ENCODE results near the gene BSPRY. TPM values are rescaled to one million over a fixed set of nuclear protein-coding genes. Genes with fewer than 3 reads are reported as not detected.

BSPRY gene
- total and polyA plus RNA-seq, 2 experiments from 2014 or later, result 4.8 to 6.6 TPM

DNA sequence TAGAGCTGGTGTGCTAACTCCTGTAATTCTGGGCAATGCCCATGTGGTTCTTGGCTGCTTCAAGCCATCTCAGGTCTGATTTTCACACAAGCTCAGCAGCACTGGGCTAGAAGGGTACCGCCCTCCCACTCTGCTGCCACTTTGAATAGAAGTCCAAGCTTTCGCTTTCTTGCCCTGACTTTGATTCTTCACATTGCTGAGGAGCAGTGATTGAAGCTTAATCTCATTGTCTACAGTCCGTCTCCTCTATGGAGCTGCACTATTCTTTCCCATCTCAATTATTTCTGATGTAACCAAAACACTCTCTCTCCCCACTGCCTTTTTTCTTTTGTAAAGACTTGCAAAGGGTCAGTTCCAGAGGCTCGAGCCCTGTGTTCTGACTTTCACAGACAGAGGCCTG, 33.3 kb upstream of the BSPRY start:
- Histone ChIP-seq H2AFZ (no peak overlapping the region), H3K4me1 (ENCODE audit: insufficient read depth) (no peaks in the 10 kb centered on the region), H3K27ac (ENCODE audit: low read depth) (no peak overlapping the region), H3K36me3 (ENCODE audit: insufficient read depth) (no peaks in the 10 kb centered on the region), H3K9me2 (ENCODE audit: insufficient read depth) (no peaks in the 10 kb centered on the region), H3F3A (replicated peaks; ENCODE audit: low read depth) (no peaks in the 10 kb centered on the region), H3K79me2 (replicated peaks; ENCODE audit: insufficient read depth) (no peaks in the 10 kb centered on the region), H3K27me3 (ENCODE audit: insufficient read depth) (no peaks in the 10 kb centered on the region), H4K20me1 (replicated peaks; ENCODE audit: insufficient read depth) (no peaks in the 10 kb centered on the region), H3K4me3 (no peak overlapping the region), H3K4me2 (no peak overlapping the region)
- H3K9me3 Mint-ChIP-seq, result no peaks in the 10 kb centered on the region
- H3K27ac Mint-ChIP-seq, result no peak overlapping the region
- H3K4me1 Mint-ChIP-seq, result no peaks in the 10 kb centered on the region
- no peaks in the 10 kb centered on the region for H3K36me3 Mint-ChIP-seq (ENCODE audit: low read depth)
- no peak for ATAC-seq
- TF ChIP-seq EZH2 (IDR thresholded peaks at IDR 0.05; ENCODE audit: low read depth, unreplicated experiment) (no peak), NANOG (IDR thresholded peaks at IDR 0.05; ENCODE audit: borderline replicate concordance) (no peak), STAT1 (IDR thresholded peaks at IDR 0.05; ENCODE audit: unreplicated experiment) (no peak), EZH2phosphoT487 (IDR thresholded peaks at IDR 0.05; ENCODE audit: unreplicated experiment) (no peak), ZNF114 (CRISPR knock-in tag; IDR thresholded peaks at IDR 0.05) (no peak), POLR2AphosphoS5 (IDR thresholded peaks at IDR 0.05; ENCODE audit: low read depth) (no peak), CTCF (conservative IDR thresholded peaks at IDR 0.05; ENCODE audit: low read depth in 2 of 2) (no peak), CREB1 (CRISPR knock-in tag; IDR thresholded peaks at IDR 0.05; ENCODE audit: low read depth) (no peak), JUNB (IDR thresholded peaks at IDR 0.05; ENCODE audit: unreplicated experiment) (no peak), ZNF331 (CRISPR knock-in tag; IDR thresholded peaks at IDR 0.05; ENCODE audit: low read depth) (no peak)
- TF ChIP-seq, protein P1, sequence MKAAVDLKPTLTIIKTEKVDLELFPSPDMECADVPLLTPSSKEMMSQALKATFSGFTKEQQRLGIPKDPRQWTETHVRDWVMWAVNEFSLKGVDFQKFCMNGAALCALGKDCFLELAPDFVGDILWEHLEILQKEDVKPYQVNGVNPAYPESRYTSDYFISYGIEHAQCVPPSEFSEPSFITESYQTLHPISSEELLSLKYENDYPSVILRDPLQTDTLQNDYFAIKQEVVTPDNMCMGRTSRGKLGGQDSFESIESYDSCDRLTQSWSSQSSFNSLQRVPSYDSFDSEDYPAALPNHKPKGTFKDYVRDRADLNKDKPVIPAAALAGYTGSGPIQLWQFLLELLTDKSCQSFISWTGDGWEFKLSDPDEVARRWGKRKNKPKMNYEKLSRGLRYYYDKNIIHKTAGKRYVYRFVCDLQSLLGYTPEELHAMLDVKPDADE (IDR thresholded peaks at IDR 0.05), result no peak
- TF ChIP-seq, protein P2, sequence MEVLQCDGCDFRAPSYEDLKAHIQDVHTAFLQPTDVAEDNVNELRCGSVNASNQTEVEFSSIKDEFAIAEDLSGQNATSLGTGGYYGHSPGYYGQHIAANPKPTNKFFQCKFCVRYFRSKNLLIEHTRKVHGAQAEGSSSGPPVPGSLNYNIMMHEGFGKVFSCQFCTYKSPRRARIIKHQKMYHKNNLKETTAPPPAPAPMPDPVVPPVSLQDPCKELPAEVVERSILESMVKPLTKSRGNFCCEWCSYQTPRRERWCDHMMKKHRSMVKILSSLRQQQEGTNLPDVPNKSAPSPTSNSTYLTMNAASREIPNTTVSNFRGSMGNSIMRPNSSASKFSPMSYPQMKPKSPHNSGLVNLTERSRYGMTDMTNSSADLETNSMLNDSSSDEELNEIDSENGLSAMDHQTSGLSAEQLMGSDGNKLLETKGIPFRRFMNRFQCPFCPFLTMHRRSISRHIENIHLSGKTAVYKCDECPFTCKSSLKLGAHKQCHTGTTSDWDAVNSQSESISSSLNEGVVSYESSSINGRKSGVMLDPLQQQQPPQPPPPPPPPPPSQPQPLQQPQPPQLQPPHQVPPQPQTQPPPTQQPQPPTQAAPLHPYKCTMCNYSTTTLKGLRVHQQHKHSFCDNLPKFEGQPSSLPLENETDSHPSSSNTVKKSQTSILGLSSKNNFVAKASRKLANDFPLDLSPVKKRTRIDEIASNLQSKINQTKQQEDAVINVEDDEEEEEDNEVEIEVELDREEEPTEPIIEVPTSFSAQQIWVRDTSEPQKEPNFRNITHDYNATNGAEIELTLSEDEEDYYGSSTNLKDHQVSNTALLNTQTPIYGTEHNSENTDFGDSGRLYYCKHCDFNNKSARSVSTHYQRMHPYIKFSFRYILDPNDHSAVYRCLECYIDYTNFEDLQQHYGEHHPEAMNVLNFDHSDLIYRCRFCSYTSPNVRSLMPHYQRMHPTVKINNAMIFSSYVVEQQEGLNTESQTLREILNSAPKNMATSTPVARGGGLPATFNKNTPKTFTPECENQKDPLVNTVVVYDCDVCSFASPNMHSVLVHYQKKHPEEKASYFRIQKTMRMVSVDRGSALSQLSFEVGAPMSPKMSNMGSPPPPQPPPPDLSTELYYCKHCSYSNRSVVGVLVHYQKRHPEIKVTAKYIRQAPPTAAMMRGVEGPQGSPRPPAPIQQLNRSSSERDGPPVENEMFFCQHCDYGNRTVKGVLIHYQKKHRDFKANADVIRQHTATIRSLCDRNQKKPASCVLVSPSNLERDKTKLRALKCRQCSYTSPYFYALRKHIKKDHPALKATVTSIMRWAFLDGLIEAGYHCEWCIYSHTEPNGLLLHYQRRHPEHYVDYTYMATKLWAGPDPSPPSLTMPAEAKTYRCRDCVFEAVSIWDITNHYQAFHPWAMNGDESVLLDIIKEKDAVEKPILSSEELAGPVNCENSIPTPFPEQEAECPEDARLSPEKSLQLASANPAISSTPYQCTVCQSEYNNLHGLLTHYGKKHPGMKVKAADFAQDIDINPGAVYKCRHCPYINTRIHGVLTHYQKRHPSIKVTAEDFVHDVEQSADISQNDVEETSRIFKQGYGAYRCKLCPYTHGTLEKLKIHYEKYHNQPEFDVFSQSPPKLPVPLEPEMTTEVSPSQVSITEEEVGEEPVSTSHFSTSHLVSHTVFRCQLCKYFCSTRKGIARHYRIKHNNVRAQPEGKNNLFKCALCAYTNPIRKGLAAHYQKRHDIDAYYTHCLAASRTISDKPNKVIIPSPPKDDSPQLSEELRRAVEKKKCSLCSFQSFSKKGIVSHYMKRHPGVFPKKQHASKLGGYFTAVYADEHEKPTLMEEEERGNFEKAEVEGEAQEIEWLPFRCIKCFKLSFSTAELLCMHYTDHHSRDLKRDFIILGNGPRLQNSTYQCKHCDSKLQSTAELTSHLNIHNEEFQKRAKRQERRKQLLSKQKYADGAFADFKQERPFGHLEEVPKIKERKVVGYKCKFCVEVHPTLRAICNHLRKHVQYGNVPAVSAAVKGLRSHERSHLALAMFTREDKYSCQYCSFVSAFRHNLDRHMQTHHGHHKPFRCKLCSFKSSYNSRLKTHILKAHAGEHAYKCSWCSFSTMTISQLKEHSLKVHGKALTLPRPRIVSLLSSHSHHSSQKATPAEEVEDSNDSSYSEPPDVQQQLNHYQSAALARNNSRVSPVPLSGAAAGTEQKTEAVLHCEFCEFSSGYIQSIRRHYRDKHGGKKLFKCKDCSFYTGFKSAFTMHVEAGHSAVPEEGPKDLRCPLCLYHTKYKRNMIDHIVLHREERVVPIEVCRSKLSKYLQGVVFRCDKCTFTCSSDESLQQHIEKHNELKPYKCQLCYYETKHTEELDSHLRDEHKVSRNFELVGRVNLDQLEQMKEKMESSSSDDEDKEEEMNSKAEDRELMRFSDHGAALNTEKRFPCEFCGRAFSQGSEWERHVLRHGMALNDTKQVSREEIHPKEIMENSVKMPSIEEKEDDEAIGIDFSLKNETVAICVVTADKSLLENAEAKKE (CRISPR knock-in tag; IDR thresholded peaks at IDR 0.05), result no peak
- TF ChIP-seq, protein P3, sequence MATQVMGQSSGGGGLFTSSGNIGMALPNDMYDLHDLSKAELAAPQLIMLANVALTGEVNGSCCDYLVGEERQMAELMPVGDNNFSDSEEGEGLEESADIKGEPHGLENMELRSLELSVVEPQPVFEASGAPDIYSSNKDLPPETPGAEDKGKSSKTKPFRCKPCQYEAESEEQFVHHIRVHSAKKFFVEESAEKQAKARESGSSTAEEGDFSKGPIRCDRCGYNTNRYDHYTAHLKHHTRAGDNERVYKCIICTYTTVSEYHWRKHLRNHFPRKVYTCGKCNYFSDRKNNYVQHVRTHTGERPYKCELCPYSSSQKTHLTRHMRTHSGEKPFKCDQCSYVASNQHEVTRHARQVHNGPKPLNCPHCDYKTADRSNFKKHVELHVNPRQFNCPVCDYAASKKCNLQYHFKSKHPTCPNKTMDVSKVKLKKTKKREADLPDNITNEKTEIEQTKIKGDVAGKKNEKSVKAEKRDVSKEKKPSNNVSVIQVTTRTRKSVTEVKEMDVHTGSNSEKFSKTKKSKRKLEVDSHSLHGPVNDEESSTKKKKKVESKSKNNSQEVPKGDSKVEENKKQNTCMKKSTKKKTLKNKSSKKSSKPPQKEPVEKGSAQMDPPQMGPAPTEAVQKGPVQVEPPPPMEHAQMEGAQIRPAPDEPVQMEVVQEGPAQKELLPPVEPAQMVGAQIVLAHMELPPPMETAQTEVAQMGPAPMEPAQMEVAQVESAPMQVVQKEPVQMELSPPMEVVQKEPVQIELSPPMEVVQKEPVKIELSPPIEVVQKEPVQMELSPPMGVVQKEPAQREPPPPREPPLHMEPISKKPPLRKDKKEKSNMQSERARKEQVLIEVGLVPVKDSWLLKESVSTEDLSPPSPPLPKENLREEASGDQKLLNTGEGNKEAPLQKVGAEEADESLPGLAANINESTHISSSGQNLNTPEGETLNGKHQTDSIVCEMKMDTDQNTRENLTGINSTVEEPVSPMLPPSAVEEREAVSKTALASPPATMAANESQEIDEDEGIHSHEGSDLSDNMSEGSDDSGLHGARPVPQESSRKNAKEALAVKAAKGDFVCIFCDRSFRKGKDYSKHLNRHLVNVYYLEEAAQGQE (IDR thresholded peaks at IDR 0.05; ENCODE audit: unreplicated experiment), result no peak
- H3K4me3 Mint-ChIP-seq, result no peak overlapping the region
- DNase-seq (ENCODE audit: low spot score), result no peak
- peaks cover 2% of the 10 kb centered on the region for H3K27me3 Mint-ChIP-seq (ENCODE audit: insufficient read depth, low read depth, poor library complexity)
